GM12892 (cell line): ENCODE results near the gene TGM6.

Experiments used
- POLR2A ChIP-seq: IDR thresholded peaks from 2 replicates; pipeline ENCODE4 v1.6.1; 2011; ENCODE audit warnings: low read depth, low read length, control low read depth
- POLR2AphosphoS5 ChIP-seq: IDR thresholded peaks from 2 replicates; pipeline ENCODE4 v1.6.1; 2011; ENCODE audit warnings: low read depth, low read length, control low read depth
- TAF1 ChIP-seq: IDR thresholded peaks from 2 replicates; pipeline ENCODE4 v1.6.1; 2011; ENCODE audit warnings: low read depth, mild to moderate bottlenecking, control low read depth, low read length, borderline replicate concordance

- no peak for TF ChIP-seq TAF1
- no peak for TF ChIP-seq POLR2A
- no peak for TF ChIP-seq POLR2AphosphoS5
Observed at GRCh38 chr20:2348336-2348735, 32.4 kb upstream of the TGM6 start.
